Retinal pigment epithelial cell (primary cell): ENCODE results near the gene ELFN1.

Source experiments
- DNase-seq: peaks from one replicate; pipeline ENCODE4 v3.0.0-alpha.2; 2010; ENCODE audit warnings: low read depth
- H3K4me3 ChIP-seq: 2 replicates; pipeline ENCODE4 v1.5.1; 2011; ENCODE audit warnings: mild to moderate bottlenecking, low read length, control low read depth, moderate library complexity
- CTCF ChIP-seq: conservative IDR thresholded peaks from 2 replicates; pipeline ENCODE4 v1.5.1; 2011; ENCODE audit warnings: low read depth, low read length, control low read depth, inconsistent platforms

The ELFN1 gene

GRCh38 chr7:1643270-1644092 is 26.6 kb upstream of the ELFN1 start:
- TF ChIP-seq CTCF: no peak
- H3K4me3 ChIP-seq: no peak overlapping the region

GRCh38 chr7:1644341-1645070 is 25.6 kb upstream of the ELFN1 start:
- H3K4me3 ChIP-seq: no peak overlapping the region
- TF ChIP-seq CTCF: no peak
- no peak for DNase-seq

More at GRCh38 chr7:1643270-1644092, 26.6 kb upstream of the ELFN1 start:
- no peak for DNase-seq

GRCh38 chr7:1645071-1645409 is 25.0 kb upstream of the ELFN1 start:
- no peak for TF ChIP-seq CTCF
- no peak overlapping the region for H3K4me3 ChIP-seq
- no peak for DNase-seq

GRCh38 chr7:1645476-1645875 is 24.6 kb upstream of the ELFN1 start:
- no peak for DNase-seq
- no peak overlapping the region for H3K4me3 ChIP-seq
- TF ChIP-seq CTCF: no peak

- no peak for DNase-seq
- TF ChIP-seq CTCF: no peak
Observed at GRCh38 chr7:1646391-1646790, 23.7 kb upstream of the ELFN1 start.

GRCh38 chr7:1646957-1647891 is 22.9 kb upstream of the ELFN1 start:
- DNase-seq: no peak
- H3K4me3 ChIP-seq: no peak overlapping the region
- TF ChIP-seq CTCF: no peak

More at GRCh38 chr7:1646391-1646790, 23.7 kb upstream of the ELFN1 start:
- H3K4me3 ChIP-seq: no peak overlapping the region
